NCI-H2196 (cell line): ENCODE data around the gene MIAT.
"Not testable (repeated sequence)": the region's sequence is repeated elsewhere in the genome, so short reads cannot be mapped to it uniquely, and the experiment has no call there.

Source experiments
- DNase-seq: peaks from one replicate; lab custom pipeline; 2025; ENCODE audit not compliant: unreplicated experiment; lab: John Stamatoyannopoulos, UW

The MIAT gene

GRCh38 chr22:26691377-26691716, 34.0 kb downstream of the MIAT start:
- no peak for DNase-seq

DNA sequence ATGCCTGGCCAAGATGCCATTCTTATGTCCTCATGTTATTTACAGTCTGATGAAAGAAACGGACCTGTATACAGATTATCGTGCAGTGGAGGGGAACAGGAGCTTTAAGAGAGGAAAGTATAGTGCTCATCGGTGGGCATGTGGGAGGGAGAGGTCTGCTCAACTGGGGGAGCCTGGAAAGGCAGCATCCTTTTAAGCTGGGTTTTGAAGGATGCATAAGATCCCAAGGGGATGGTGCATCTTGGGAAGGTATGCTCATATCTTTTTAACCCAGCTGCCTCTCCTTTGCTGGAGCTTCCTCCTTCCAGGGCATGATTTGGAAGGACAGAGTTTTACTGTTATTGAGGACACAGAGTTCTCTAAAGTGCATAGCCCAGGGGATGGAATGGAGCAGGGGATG, 34.8 kb downstream of the MIAT start:
- no peak for DNase-seq

DNA sequence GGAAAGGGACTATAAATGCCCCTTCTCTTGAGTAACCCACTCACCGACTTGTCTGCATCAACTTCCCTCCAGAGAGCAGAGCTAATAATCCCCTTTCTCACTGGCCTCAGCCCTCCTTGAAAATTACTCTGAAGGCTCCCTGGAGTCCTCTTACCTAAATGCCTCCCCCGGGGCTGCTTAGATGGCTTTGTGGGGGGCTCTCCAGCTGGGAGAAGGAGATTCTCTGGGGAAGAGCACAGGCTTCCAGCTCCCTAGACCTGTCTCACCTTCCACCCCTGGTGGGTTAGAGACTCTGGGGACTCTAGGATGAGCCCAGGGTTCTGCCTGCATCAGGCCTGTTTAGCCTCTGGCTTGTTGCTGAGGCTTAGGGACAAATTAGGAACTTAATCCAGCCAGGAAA, 39.8 kb downstream of the MIAT start:
- no peak for DNase-seq

GRCh38 chr22:26700462-26700861, 43.1 kb downstream of the MIAT start:
- no peak for DNase-seq

- no peak for DNase-seq
Observed at GRCh38 chr22:26700886-26701285, 43.5 kb downstream of the MIAT start.

DNA sequence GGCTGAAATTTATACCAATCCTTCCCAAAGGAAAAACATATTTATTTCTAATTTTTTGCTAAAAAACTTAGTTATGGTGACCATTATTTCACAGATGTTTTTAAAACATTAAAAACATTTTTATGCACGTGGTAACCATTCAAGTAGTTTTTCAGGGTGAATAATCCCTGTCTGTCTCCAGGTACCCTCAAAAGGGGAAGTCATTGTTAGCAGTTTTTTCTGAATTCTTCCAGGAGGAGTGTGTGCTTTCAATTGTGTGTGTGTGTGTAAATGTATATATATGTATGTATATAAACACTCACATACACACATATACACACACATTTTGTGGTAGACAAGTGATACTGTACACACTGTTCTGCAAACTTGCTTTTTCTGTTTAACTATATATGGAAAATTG, 43.9 kb downstream of the MIAT start:
- no peak for DNase-seq

GRCh38 chr22:26702906-26703830, 45.8 kb downstream of the MIAT start:
- no peak for DNase-seq

DNA sequence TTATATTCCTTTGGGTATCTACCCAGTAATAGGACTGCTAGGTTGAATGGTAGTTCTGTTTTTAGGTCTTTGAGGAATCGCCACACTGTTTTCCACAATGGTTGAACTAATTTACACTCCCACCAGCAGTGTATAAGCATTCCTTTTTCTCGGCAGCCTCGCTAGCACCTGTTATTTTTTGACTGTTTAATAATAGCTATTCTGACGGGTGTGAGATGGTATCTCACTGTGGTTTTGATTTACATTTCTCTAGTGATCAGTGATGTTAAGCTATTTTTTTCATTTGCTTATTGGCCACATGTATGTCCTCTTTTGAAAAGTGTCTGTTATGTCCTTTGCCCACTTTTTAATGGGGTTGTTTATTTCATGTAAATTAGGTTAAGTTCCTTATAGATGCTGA, 48.0 kb downstream of the MIAT start:
- DNase-seq: not testable (repeated sequence)

GRCh38 chr22:26707090-26707489, 49.7 kb downstream of the MIAT start:
- DNase-seq: no peak

GRCh38 chr22:26707581-26707980, 50.2 kb downstream of the MIAT start:
- DNase-seq: no peak

DNA sequence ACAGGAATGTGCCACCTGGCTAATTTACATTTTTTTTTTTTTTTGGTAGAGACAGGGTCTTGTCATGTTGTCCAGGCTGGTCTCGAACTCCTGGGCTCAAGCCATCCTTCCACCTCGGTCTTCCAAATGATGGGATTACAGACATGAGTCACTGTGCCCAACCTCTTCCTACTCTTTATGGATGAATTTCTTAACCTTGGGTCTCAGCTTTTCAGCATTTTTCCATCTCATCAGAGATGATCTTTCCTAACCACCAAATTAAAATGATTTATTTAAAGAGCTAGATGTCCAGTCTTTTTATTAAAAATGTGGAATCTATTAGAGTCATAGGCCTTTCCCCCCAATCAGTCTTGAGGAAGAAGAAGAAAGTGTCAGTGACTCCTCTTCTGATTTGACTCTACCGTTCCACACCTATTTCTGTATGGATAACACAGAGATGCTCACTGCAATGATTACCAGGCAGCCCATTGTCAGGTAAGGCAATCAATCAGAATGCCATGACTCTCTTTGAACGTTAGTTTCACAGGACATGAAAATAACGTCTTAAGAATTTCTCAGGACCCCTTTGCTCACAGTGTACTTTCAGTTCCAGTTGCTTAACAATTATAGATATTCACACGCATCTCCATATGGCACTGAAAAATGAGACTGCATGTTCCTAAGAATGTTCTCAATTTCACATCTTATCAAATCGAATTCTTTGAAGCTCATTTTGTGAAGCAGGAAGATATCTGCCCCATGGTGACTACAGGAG, 51.0 kb downstream of the MIAT start:
- DNase-seq: no peak

DNA sequence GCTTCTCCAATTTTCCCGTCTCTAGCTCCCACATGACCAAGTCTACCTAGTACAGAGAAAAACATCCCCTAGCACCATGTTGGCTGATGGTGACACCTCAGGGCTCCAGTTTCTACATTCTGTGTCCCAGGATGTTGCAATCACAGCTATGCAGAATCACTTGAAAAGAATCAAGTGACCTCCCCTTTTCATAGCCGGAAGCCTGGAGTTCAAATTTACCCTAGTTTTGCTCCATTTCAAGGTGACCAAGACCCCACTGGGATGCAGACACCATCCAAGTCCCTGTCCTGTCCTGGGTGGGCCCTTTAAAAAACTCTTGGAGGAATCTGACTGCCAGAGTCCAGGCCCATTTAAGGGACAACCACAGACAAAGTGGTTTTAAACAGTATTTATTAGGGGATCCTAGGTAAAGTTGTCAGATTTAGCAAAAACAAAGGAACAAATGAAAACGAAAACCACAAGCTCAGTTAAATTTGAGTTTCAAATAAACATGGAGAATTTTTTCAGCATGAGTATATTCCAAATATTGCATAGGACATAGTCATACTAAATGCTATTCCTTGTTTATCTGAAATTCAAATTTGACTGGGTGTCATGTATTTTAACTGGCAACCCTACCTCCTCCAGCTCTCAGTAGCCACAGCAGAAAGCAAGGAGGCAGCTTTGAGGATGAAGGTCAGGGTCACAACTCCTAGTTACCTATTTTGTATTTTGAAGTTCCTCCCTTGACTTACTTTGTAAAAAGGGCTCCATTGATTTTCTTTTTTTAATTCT, 52.4 kb downstream of the MIAT start:
- no peak for DNase-seq

DNA sequence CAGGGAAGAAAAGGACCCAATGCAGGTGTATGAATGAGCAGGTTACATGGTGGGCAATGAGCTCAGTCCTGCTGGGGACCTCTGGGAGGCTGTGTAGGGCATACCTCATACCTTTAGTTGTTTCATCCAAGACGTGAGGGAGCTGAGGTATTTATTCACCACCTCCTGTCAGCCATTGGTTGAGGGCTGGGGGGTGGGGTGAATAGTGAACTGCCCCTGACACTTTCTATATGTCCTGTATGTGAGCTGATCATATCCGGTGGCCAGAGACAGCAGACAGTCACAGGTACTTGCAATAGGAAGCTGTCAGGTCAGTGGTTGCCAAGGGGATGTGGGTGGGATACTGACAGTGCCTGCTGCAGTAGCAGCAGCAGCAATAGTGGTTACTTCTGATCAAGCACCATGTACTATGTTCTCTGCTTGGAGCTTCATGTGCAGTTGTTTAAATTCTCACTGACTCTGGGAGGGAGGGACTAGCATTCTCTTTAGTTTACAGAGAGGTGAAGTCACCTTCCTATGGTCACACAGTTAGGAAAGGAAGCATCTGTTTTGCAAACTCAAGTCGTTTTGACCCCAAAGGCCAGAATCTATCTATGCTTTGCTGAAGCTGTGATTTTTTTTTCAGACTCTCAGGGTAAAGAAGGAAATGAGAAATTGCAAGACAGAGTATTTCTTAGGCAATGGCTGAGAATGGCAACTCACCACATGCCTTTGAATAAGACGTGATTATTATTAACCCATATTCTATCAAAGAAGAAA, 54.0 kb downstream of the MIAT start:
- no peak for DNase-seq

DNA sequence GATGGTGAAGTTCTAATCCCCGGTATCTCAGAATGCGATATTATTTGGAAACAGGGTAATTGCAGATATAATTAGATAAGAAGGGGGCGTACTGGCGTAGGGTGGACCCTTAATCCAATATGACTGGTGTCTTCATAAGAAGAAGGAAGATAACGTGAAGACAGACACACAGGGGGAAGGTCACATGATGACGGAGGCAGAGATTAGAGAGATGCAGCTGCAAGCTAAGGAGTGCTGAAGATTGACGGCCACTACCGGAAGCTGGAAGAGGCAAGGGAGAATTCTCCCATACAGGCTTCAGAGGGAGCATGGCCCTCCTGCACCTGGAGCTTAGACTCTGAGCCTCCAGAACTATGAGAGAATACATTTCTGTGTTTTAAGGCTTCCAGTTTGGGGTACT, 54.8 kb downstream of the MIAT start:
- DNase-seq: no peak

- no peak for DNase-seq
Observed at GRCh38 chr22:26713823-26714449, 56.5 kb downstream of the MIAT start.

DNA sequence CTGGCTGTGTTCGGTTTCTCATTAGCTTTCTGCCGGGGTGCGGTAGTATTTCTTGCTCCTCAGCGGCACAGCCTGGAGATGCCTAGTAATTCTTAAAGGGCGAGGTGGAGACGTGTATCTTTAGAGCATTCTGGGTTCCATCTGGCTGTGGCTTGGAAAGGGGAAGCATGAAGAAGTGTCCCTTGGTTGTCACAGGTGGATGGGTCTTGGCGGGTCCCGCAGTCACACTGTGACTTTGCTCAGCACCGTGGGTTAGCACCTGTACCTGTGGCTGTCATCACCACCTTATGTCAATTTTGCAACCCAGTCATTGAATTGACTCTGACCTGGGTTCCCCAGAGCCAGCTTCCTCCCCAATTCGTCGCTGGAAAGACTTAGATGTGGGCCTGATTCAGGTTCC, 57.6 kb downstream of the MIAT start:
- DNase-seq: no peak

GRCh38 chr22:26715392-26715936, 58.1 kb downstream of the MIAT start:
- no peak for DNase-seq

GRCh38 chr22:26718488-26718887, 61.1 kb downstream of the MIAT start:
- DNase-seq: no peak

DNA sequence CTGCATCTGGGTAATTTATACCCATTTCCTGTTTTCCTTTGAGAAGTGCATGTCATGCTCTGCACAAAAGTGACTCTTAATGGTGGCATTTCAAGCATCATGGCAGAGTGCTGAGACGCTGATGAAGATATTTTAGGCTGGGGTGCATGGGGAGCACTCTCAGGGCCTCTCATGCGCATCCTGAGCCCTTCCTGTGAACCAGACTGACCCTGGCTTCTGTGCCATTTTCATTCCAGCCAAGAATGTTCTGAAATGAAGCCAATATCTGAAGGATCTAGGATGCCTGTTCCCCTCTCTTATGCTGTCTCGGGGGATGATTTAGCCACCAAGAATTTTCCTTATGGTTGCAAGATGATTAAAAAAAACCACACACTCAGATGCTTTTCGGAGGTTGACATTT, 61.5 kb downstream of the MIAT start:
- DNase-seq: no peak

- no peak for DNase-seq
Observed at GRCh38 chr22:26722159-26722558, 64.8 kb downstream of the MIAT start.
